GM21717 (cell line): ENCODE measurements around the gene NOX4.

Experiments used
- ATAC-seq: cut with Tn5 transposase; IDR thresholded peaks from one replicate; pipeline ENCODE4 v1.9.1; 2021; ENCODE audit warnings: mild to moderate bottlenecking, moderate library complexity; ENCODE audit not compliant: unreplicated experiment

The NOX4 gene

GRCh38 chr11:89490981-89491690 lies at the start of gene NOX4:
Gene NOX4, minus strand, starts transcription at chr11:89491375. Its CDS starts 129 bp downstream, at chr11:89491246.
- no peak for ATAC-seq

DNA sequence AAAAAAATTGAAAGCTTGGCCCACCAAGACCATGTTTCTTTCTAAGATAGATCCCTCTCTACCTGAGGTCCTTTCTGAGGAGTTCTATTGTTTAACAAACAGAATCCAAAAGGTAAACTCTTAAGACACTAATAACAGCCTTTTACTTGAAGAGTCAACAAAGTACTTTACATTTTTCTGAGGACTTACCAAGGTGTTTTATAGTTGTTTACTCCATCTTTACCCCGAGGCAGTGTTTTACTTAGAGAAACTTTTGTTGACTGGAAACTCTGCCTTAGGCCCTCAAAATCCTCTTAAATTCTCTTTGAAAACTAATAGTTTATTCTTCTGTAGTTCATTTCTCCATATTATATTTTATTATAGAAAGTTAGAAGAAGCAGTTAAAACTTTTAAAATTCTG lies 49.7 kb upstream of the NOX4 start:
- no peak for ATAC-seq

DNA sequence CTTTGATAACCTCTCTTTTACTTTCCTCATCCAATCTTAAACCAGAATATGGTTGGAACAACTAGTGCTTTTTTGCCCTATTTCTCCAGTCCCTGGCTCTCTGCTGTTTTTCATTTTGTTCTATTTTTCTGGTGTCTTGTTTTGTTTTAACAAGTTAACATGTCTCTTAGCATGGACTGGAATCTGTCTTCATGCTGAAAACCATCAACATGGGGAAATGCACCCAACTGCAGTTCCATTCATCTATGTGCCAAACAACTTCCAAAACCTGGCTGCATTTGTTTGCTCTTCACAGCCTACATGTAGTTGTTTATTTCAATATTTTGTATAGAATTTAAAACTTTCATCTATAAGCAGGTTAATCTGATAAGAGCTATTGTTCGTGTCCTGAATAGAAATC lies 46.8 kb upstream of the NOX4 start:
- no peak for ATAC-seq

DNA sequence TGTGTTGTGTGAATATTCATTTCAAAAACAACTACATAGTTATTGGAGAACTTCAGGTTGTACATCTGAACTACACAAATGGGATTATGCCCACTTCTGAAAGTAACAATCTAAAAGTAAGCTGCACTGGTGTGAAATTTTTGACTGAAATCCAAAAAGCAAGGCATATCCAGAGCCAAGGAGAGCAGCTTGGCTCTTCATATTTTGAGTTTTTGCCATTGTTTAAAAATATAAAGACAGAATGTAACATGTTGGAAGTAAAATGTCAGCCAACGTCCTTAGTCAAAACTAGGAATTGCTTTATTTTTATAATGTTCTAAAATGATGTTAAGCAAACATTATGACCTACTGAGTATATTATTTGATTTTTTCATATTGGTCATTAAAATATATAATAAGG lies 45.8 kb upstream of the NOX4 start:
- no peak for ATAC-seq

GRCh38 chr11:89535221-89535620 lies 44.0 kb upstream of the NOX4 start:
- ATAC-seq: no peak

- ATAC-seq: no peak
Observed at GRCh38 chr11:89529626-89530380, 38.6 kb upstream of the NOX4 start.

DNA sequence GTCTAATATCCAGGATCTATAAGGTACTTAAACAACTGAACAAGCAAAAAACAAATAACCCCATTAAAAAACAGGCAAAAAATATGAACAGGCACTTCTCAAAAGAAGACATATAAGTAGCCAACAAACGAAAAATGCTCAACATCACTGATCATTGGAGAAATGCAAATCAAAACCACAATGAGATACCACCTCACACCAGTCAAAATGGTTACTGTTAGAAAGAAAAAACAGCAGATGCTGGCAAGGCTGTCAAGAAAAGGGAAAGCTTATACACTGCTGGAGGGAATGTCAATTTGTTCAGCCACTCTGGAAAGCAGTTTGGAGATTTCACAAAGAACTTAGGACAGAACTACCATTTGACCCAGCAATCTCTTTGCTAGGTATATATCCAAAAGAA lies 30.6 kb upstream of the NOX4 start:
- no peak for ATAC-seq

DNA sequence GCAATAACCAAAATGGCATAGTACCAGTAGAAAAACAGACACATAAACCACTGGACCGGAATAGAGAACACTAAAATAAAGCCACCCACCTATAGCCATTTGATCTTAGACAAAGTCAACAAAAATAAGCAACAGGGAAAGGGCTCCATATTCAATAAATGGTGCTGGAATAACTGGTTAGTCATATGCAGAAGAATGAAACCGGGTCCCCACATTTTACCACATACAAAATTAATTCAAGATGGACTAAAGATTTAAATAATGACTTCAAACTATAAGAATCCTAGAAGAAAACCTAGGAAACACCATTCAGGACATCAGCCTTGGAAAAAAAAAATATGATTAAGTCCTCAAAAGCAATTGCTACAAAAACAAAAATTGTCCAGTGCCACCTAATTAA lies 30.1 kb upstream of the NOX4 start:
- no peak for ATAC-seq

DNA sequence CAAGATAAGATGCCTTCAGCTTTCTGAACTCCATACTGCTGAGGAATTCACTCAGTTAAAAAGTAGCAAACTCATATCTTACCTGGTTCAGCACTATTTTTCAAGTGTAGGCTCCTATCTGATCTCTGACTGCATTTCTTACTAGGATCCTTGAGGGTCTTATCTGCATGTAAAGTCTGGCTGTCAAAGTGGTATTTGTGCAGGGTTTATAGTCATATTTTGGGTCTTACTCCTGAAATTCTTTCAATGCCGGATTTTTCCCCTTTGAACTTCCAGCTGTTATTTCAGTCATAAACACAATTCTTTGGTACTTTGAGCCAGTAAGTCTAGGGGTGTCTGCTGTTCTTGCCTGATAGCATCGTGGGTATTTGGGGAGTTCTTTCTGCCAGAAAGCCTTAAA lies 25.3 kb upstream of the NOX4 start:
- no peak for ATAC-seq

GRCh38 chr11:89508544-89508943 lies 17.4 kb upstream of the NOX4 start:
- ATAC-seq: no peak

GRCh38 chr11:89504270-89504669 lies 13.1 kb upstream of the NOX4 start:
- ATAC-seq: no peak

GRCh38 chr11:89503422-89503821 lies 12.2 kb upstream of the NOX4 start:
- no peak for ATAC-seq

DNA sequence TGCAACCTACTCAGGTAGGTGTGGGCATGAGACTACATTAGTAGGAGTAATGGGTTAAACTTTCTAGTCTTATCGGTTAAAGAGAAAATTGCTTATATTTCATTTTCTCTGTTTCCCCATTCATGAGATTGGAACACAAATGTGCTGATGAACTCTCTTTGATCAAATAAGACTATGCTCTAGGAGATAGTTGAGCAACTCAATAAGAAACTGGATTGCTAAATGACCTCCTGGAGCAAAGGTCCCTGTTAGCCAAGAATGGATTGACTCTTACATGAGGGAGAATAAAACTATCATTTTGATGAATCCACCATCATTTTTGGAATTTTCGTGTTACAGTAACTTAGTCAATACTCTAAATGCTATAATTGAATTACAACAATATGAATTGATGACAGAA lies 11.1 kb upstream of the NOX4 start:
- no peak for ATAC-seq

- ATAC-seq: no peak
Observed at GRCh38 chr11:89500336-89500735, 9.2 kb upstream of the NOX4 start.

DNA sequence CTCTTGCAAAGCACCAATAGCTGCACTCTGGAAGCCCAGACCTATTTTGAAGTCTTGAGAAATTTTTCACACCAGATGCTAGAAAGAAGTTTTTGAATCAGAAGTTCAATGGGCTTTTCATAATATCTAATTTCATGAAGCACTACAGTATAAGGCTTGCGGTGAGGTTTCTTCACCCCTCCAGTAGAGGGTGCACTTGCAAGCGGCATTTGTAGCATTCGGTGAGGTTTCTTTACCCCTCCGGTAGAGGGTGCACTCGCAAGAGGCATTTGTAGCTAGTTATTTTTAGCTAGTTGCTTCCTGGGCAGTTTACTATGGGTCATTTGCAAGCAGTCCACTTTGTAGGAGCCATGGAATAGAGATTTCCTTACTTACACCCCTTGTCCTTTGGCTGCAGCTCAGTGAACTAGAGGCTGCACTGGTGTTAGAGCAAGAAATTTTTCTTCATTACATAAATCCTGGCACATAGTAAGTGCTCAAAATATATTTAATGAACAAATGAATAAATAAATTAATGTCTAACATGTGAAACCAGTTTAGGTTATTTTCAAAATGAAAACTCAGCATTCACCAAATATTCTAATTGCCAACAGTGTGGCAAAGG lies 7.8 kb upstream of the NOX4 start:
- ATAC-seq: no peak

- ATAC-seq: no peak
Observed at GRCh38 chr11:89495951-89496350, 4.8 kb upstream of the NOX4 start.

DNA sequence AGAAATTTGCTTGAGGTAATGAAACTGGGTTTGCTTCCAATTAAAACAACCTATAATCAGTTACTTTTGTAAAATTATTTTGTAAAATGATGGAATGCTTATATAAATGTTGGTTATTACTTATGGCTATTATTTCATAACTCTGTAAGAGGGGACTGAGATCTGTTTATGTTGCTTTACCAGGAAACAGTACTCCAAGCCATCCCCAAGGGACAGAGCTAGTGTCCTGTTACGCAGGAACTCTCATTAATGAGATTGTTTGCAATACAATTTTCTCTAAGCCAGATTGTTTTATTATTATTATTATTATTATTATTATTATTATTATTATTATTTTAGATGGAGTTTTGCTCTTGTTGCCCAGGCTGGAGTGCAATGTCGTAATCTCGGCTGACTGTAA lies 2.3 kb upstream of the NOX4 start:
- ATAC-seq: no peak

GRCh38 chr11:89490602-89490980 lies 584 bp downstream of the NOX4 start:
- no peak for ATAC-seq

DNA sequence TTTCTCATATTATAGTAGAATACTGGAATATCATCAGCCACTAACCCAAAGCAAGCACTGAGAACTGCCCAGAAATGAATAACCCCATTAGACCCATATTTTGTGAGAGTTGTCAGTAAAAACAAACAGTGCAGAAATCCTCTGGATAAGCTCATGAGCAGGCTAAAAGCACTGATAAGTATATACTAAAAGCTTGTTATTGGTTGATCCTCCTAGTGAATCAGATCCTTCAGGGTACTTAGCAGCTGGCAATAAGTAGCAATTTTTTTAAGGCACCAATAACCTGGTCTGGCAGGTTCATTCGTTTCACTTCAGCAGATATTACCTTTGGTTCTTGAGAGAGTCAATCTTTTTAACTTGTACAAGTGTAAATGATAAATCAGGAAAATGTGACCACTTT lies 1.2 kb downstream of the NOX4 start:
- ATAC-seq: no peak

- no peak for ATAC-seq
Observed at GRCh38 chr11:89487016-89487415, 4.2 kb downstream of the NOX4 start.

DNA sequence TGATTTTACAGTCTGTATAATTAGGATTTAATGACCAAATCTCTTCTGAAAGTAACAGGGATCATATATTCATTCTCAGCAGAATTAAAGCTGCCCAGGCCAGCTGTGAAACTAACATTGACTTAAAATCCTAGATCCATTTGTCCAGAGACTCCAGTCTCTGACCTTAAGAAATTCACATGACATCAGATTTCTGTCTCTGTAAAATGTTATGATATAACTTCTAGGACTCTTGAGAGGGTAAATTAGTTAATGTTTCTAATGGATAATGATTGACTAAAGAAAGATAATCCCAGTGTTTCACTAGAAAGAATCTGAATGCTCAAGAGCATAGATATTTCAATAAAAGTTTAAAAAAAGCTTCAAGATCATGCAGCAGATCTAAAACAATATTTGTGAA lies 6.3 kb downstream of the NOX4 start:
- no peak for ATAC-seq

DNA sequence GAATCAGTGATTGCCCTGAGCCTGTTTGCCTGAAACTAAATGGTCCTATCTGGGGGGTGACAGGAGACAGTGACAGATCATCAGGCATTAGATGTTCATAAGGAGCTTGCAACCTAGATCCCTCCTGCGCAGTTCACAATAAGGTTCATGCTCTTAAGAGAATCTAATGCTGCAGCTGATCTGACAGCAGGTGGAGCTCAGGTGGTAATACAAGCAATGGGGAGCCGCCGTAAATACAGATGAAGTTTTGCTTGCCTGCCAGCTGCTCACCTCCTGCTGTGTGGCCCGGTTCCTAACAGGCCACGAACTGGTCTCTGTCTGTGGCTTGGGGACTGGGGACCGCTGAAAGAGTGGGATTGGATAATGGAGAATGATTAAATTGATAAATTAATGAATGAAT lies 14.0 kb downstream of the NOX4 start:
- no peak for ATAC-seq
